Omental fat pad (tissue), 4 donors: ENCODE data around the gene DLG2. TPM values are rescaled to one million over a fixed set of nuclear protein-coding genes. Genes with fewer than 3 reads are reported as not detected.
A peak's percentile ranks its signal among the peaks of the same experiment; 100 is the strongest.

ENCODE experiments used
- ATAC-seq: fragments of 150-250 bp; one replicate; pipeline ENCODE4 v1.9.1; 2016; ENCODE audit warnings: mild to moderate bottlenecking, moderate library complexity; ENCODE audit not compliant: low FRiP score
- DNase-seq: peaks from one replicate; pipeline ENCODE4 v3.0.0-alpha.2; 2019; ENCODE audit warnings: low spot score
- total RNA-seq, 4 donors: library from RNA; depleted of rRNA; stranded (reverse); fragments of >200 nt; gene quantifications; one replicate each; pipeline ENCODE4 v1.1.0, GENCODE V29; 2016
- TF ChIP-seq, protein P1 (sequence below), 3 donors: fragments of 450-650 bp; IDR thresholded peaks; one replicate each; pipeline ENCODE4 v1.5.1; 2016 to 2017; ENCODE audit warnings: antibody characterized with exemption in 3 of 3, mild to moderate bottlenecking in 3 of 3, moderate library complexity in 2 of 3

DLG2 gene
- total RNA-seq, 4 donors from 2014 or later, result 4.8 to 13.2 (median 8.1) TPM

GRCh38 chr11:84398017-84398626, 1229.0 kb downstream of the DLG2 start:
- TF ChIP-seq, protein P1, sequence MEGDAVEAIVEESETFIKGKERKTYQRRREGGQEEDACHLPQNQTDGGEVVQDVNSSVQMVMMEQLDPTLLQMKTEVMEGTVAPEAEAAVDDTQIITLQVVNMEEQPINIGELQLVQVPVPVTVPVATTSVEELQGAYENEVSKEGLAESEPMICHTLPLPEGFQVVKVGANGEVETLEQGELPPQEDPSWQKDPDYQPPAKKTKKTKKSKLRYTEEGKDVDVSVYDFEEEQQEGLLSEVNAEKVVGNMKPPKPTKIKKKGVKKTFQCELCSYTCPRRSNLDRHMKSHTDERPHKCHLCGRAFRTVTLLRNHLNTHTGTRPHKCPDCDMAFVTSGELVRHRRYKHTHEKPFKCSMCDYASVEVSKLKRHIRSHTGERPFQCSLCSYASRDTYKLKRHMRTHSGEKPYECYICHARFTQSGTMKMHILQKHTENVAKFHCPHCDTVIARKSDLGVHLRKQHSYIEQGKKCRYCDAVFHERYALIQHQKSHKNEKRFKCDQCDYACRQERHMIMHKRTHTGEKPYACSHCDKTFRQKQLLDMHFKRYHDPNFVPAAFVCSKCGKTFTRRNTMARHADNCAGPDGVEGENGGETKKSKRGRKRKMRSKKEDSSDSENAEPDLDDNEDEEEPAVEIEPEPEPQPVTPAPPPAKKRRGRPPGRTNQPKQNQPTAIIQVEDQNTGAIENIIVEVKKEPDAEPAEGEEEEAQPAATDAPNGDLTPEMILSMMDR (IDR thresholded peaks at IDR 0.05), result no peak
- ATAC-seq, result no peak

GRCh38 chr11:84396521-84396920, 1230.6 kb downstream of the DLG2 start:
- ATAC-seq, result no peak
- TF ChIP-seq, protein P1 (IDR thresholded peaks at IDR 0.05), result no peak
- DNase-seq, result no peak

More at GRCh38 chr11:84398017-84398626, 1229.0 kb downstream of the DLG2 start:
- DNase-seq, result no peak

DNA sequence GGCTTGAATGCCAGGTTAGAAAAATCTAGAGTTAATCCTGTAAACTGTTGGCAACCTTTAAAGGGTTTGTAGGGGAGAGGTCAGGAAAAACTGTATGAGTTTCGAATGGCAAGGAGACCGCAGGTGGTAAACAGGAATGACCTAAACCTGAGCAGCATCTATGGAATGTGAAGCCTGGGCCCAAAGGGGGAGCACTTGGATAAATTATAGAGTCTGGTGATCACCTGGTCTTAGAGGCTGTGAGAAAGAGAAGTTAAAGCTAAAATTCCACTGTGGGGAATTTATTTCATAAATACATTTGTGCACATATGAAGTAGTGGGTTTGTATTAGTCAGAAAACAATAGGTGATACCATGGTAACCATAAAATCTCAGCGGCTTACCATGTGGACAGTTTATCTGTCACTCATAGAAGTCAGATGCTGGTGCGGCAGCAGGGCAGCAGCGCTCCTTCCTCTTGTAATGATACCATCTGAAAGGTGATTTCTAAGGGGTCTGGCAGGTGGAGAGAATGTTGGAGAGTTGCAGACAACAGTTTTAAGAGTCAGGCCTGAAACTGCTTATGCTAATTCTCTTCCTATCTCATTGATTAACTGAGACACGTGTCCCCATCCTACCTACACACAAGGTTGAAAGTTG, 1236.6 kb downstream of the DLG2 start:
- DNase-seq (no peak), ATAC-seq (no peak)
- TF ChIP-seq, protein P1 (IDR thresholded peaks at IDR 0.05), result no peak

GRCh38 chr11:84389696-84390095, 1237.4 kb downstream of the DLG2 start:
- ATAC-seq, result no peak

GRCh38 chr11:84384731-84385130, 1242.4 kb downstream of the DLG2 start:
- TF ChIP-seq, protein P1 (IDR thresholded peaks at IDR 0.05), result no peak
- ATAC-seq, result no peak
- peak; percentile 48 for DNase-seq

More at GRCh38 chr11:84389696-84390095, 1237.4 kb downstream of the DLG2 start:
- no peak for DNase-seq
- TF ChIP-seq, protein P1 (IDR thresholded peaks at IDR 0.05), result no peak

DNA sequence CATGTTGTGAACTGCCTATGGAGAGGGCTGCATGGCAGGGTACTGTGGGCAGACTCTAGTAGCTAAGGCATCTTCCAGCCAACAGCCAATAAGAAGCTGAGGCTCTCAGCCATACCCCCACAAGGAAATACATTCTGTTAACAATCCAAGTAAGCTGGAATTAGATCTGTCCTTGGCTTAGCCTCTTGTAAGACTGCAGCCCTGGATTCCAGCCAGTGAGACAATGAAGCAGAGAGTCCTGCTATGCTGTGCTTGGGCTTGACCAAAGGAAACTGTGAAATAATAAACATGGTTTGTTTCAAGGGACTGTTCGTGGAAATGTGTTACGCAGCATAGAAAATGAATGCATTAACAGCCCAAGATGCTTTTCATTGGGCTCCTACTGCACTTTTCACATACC, 1243.6 kb downstream of the DLG2 start:
- ATAC-seq (no peak), DNase-seq (no peak)
- TF ChIP-seq, protein P1 (IDR thresholded peaks at IDR 0.05), result no peak

GRCh38 chr11:84381666-84382065, 1245.5 kb downstream of the DLG2 start:
- DNase-seq, result no peak
- no peak for ATAC-seq
- TF ChIP-seq, protein P1 (IDR thresholded peaks at IDR 0.05), result no peak
